ENCODE results near the gene BCR. TPM values are rescaled to one million over a fixed set of nuclear protein-coding genes. Genes with fewer than 3 reads are reported as not detected.
A peak's percentile ranks its signal among the peaks of the same experiment; 100 is the strongest.

The BCR gene
- total and polyA plus RNA-seq, 2 of the 8 experiments (the other 6 are each of a cell fraction or from before 2014, with no cell fraction given) = 66.7 to 130 TPM

DNA sequence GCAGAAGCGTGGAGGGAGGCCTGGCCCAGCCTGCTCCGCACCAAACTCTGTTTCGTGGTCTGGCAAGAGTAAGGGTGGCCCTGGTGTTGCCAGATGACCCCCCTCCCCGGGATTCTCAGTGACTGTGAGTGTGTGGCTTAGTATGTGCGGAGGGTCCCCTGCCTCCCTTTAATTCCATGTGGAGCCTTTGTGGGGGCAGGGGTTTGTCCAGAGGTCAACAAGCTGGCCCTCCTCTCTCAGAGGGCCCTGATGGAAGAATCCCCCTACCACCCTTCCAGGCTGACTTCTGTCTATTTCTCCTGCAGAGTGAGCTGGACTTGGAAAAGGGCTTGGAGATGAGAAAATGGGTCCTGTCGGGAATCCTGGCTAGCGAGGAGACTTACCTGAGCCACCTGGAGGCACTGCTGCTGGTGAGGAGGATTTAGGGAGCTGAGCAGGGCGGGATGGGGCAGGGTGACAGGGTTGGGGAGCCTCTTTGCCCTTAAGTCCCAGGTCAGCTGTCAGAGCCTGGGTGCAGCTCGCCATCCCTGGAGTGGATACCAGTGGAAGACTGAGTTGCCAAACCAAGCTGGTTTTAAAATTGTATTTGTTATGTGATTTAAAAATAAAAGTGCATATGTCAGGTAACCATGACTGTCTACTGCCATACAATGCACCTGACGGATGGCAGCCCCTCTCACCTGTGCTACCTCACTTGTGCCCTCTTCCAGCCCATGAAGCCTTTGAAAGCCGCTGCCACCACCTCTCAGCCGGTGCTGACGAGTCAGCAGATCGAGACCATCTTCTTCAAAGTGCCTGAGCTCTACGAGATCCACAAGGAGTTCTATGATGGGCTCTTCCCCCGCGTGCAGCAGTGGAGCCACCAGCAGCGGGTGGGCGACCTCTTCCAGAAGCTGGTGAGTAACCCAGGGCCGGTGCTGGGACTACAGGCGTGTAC is 80.6 kb downstream of the BCR start:
- H2BK5ac ChIP-seq (ENCODE audit: low read depth, low read length) = no peak overlapping the region
- no peak overlapping the region for H2BK15ac ChIP-seq (ENCODE audit: low read length)
- H3K4ac ChIP-seq (replicated peaks; ENCODE audit: insufficient read length, low read depth, low read length) = no peak overlapping the region
- H3K27me3 ChIP-seq (replicated peaks in 1 of 4; ENCODE audit: control insufficient read depth in 3 of 4, extremely low read depth in 1 of 4, insufficient read depth in 3 of 4, low read length in 3 of 4) = no peaks in the 10 kb centered on the region
- no peak overlapping the region for H3K56ac ChIP-seq (replicated peaks; ENCODE audit: insufficient read length, low read depth, low read length)
- no peaks in the 10 kb centered on the region for H3K23me2 ChIP-seq (ENCODE audit: low read depth, low read length)
- POLR2A ChIA-PET (ENCODE audit: partially characterized antibody) = interaction anchor here (0.5 to 1.7 kb wide), 9 partner anchors 9 to 84 kb away, joined by 3 to 5 read pairs (median 3); no protein-coding TSS in a partner anchor
- no peak overlapping the region for H3K9ac ChIP-seq (replicated peaks in 1 of 4; ENCODE audit: extremely low read depth in 1 of 4, low read depth in 3 of 4, low read length in 3 of 4)
- H3K36me3 ChIP-seq (ENCODE audit: control insufficient read depth in 2 of 4, insufficient read depth in 4 of 4, low read length in 3 of 4) = peaks cover 14 to 33% (median 25%) of the 10 kb centered on the region in 4 experiments; a peak in 7 of 8 replicates
- H3K14ac ChIP-seq (ENCODE audit: insufficient read length) = no peak overlapping the region
- H3K79me1 ChIP-seq (ENCODE audit: low read depth, low read length) = peaks cover 12% of the 10 kb centered on the region
- TF ChIP-seq CBX5 (IDR thresholded peaks at IDR 0.05; ENCODE audit: low read depth, low read length) = no peak
- TF ChIP-seq POLR2A (IDR thresholded peaks at IDR 0.05; ENCODE audit: control extremely low read depth in 1 of 2, low read depth in 2 of 2, low read length in 2 of 2) = no peak
- TF ChIP-seq, protein P1, sequence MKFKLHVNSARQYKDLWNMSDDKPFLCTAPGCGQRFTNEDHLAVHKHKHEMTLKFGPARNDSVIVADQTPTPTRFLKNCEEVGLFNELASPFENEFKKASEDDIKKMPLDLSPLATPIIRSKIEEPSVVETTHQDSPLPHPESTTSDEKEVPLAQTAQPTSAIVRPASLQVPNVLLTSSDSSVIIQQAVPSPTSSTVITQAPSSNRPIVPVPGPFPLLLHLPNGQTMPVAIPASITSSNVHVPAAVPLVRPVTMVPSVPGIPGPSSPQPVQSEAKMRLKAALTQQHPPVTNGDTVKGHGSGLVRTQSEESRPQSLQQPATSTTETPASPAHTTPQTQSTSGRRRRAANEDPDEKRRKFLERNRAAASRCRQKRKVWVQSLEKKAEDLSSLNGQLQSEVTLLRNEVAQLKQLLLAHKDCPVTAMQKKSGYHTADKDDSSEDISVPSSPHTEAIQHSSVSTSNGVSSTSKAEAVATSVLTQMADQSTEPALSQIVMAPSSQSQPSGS (IDR thresholded peaks at IDR 0.05; ENCODE audit: low read length) = no peak
- no peak overlapping the region for H2BK120ac ChIP-seq (replicated peaks; ENCODE audit: low read depth, low read length)
- H3K4me3 ChIP-seq (ENCODE audit: extremely low read depth in 1 of 4, insufficient read depth in 2 of 4, low read depth in 3 of 4, low read length in 4 of 4) = no peak overlapping the region
- FAIRE-seq (no peak), DNase-seq (ENCODE audit: low read depth in 1 of 2, low spot score in 2 of 2) (no peak)
- 0 out of 2 replicates have a peak overlapping the region, but pooled peaks have one; percentile 11 for H2BK12ac ChIP-seq (ENCODE audit: low read depth, low read length)
- no peak overlapping the region for H2BK20ac ChIP-seq (ENCODE audit: low read length)
- H4K5ac ChIP-seq (ENCODE audit: insufficient read length, low read depth, low read length) = no peak overlapping the region
- no peak overlapping the region for H2AFZ ChIP-seq (ENCODE audit: low read length)
- WGBS, 2 experiments (ENCODE audit: extremely low coverage in 1 of 2, insufficient coverage in 1 of 2, insufficient read length in 1 of 2, insufficient replicate concordance in 2 of 2, low coverage in 1 of 2, low lambda C conversion rate in 2 of 2, missing lambda C conversion rate in 1 of 2) = 88% methylated on average over 20 of the region's 21 CpGs; no CpG with 5 or more reads in 1 of the 2 experiments
- no peak overlapping the region for H3K27ac ChIP-seq (ENCODE audit: low read depth, low read length)
- H4K8ac ChIP-seq (ENCODE audit: extremely low read depth, insufficient read depth, low read length) = no peak overlapping the region
- no peak overlapping the region for H4K91ac ChIP-seq (replicated peaks; ENCODE audit: insufficient read length, low read length)
- no peak overlapping the region for H2AK5ac ChIP-seq (ENCODE audit: low read depth, low read length)
- H4K20me1 ChIP-seq (replicated peaks in 1 of 2; ENCODE audit: control insufficient read depth in 1 of 2, insufficient read depth in 2 of 2, low read length in 2 of 2) = peaks cover 8 to 13% of the 10 kb centered on the region in 2 experiments
- peaks cover 0 to 36% of the 10 kb centered on the region in 2 experiments; a peak in 2 of 4 replicates for H3K79me2 ChIP-seq (ENCODE audit: control insufficient read depth in 1 of 2, insufficient read depth in 2 of 2, low read length in 2 of 2)
- H3K23ac ChIP-seq (ENCODE audit: insufficient read length) = no peak overlapping the region
- peak overlapping the region; percentile 32; the same call in 1 of the 2 replicates for H3K18ac ChIP-seq (ENCODE audit: extremely low read depth, low read length)
- CTCF ChIA-PET (ENCODE audit: partially characterized antibody) = interaction anchor here (0.6 to 18.6 kb wide), 23 partner anchors 9 to 165 kb away, joined by 3 to 358 read pairs (median 4); partner anchors contain the start of gene BCR
- no peak overlapping the region for H3K4me2 ChIP-seq (ENCODE audit: insufficient read depth in 1 of 2, low read depth in 2 of 2, low read length in 2 of 2)
- H3K9me3 ChIP-seq (ENCODE audit: insufficient read depth in 2 of 2, low read depth in 1 of 2, low read length in 1 of 2) = no peaks in the 10 kb centered on the region
- H3K4me1 ChIP-seq (replicated peaks in 1 of 4; ENCODE audit: control insufficient read depth in 3 of 4, insufficient read depth in 4 of 4, low read length in 3 of 4) = peaks cover 3 to 11% (median 6%) of the 10 kb centered on the region in 4 experiments

Measured in H1 (cell line).